ENCODE measurements around the gene PLXND1.

- TF ChIP-seq POLR2A (IDR thresholded peaks at IDR 0.05): no peak
- TF ChIP-seq CTCF (IDR thresholded peaks at IDR 0.05): no peak
These were observed 23.2 kb downstream of the PLXND1 start for GRCh38 chr3:129583289-129583688.

Data from lower leg skin (tissue), 3 donors.